SU-DHL-6 (cell line): ENCODE measurements around the gene FNDC7.

Experiments
- H2AFZ ChIP-seq: fragments of 200-600 bp; sonication (generic); 2 replicates; pipeline ENCODE4 v1.6.1; 2014; ENCODE audit warnings: low read depth, mild to moderate bottlenecking, moderate library complexity, mixed read lengths, antibody characterized with exemption, low read length; ENCODE audit not compliant: severe bottlenecking
- H3F3A ChIP-seq: fragments of 200-600 bp; shearing (Covaris generic); 2 replicates; pipeline ENCODE4 v1.6.0; 2016; ENCODE audit warnings: antibody characterized with exemption, mild to moderate bottlenecking; ENCODE audit not compliant: insufficient read depth
- H3K27ac ChIP-seq: fragments of 200-600 bp; sonication (generic); 2 replicates; pipeline ENCODE4 v1.5.1; 2016; ENCODE audit warnings: low read depth, mild to moderate bottlenecking, low read length, moderate library complexity, mixed read lengths
- H3K27me3 ChIP-seq: fragments of 200-600 bp; sonication (generic), shearing (Covaris generic); 2 replicates; pipeline ENCODE4 v1.6.0; 2014; ENCODE audit warnings: mild to moderate bottlenecking, low read length
- H3K36me3 ChIP-seq: fragments of 200-600 bp; sonication (generic); 2 replicates; pipeline ENCODE4 v1.6.1; 2014; ENCODE audit warnings: mild to moderate bottlenecking, low read length, mixed read lengths
- H3K4me2 ChIP-seq: fragments of 300-600, 200-600 bp; shearing (Covaris generic), sonication (generic); 2 replicates; pipeline ENCODE4 v1.6.0; 2014; ENCODE audit warnings: low read length, low read depth, mild to moderate bottlenecking; ENCODE audit not compliant: poor library complexity, severe bottlenecking
- H3K4me3 ChIP-seq: fragments of 200-600 bp; sonication (generic); 2 replicates; pipeline ENCODE4 v1.5.1; 2014; ENCODE audit warnings: antibody characterized with exemption, low read length, mild to moderate bottlenecking, mixed read lengths; ENCODE audit not compliant: insufficient read depth, poor library complexity, severe bottlenecking
- H3K79me2 ChIP-seq: fragments of 200-600 bp; sonication (generic); 2 replicates; pipeline ENCODE4 v1.6.1; 2014; ENCODE audit warnings: mild to moderate bottlenecking, low read length, moderate library complexity; ENCODE audit not compliant: insufficient read depth
- H3K9ac ChIP-seq: fragments of 200-600 bp; sonication (generic); 2 replicates; pipeline ENCODE4 v1.7.0; 2014; ENCODE audit warnings: mild to moderate bottlenecking, low read length
- H3K9me2 ChIP-seq: fragments of 200-600 bp; sonication (generic); replicated peaks from 2 replicates; pipeline ENCODE4 v1.6.1; 2014; ENCODE audit warnings: low read length; ENCODE audit not compliant: insufficient read depth
- H3K9me3 ChIP-seq: fragments of 200-600 bp; sonication (generic); 2 replicates; pipeline ENCODE4 v1.6.1; 2014; ENCODE audit warnings: low read length, mixed read lengths; ENCODE audit not compliant: insufficient read depth
- H4K20me1 ChIP-seq: fragments of 200-600 bp; sonication (generic); 2 replicates; pipeline ENCODE4 v1.6.1; 2014; ENCODE audit warnings: low read depth, mild to moderate bottlenecking, antibody characterized with exemption, low read length, moderate library complexity, mixed read lengths
- EZH2phosphoT487 ChIP-seq: fragments of 200-600 bp; sonication (generic), shearing (Covaris generic); conservative IDR thresholded peaks from 2 replicates; pipeline ENCODE4 v1.6.1; 2018; ENCODE audit warnings: mild to moderate bottlenecking, antibody characterized with exemption, low read length, moderate library complexity, mixed read lengths
- TF ChIP-seq, protein P1 (sequence below): fragments of 200-600 bp; sonication (generic); IDR thresholded peaks from one replicate; pipeline ENCODE4 v1.5.1; 2017; ENCODE audit warnings: antibody characterized with exemption, mild to moderate bottlenecking, low read length, moderate library complexity; ENCODE audit not compliant: insufficient read depth, poor library complexity, severe bottlenecking

Gene FNDC7

DNA sequence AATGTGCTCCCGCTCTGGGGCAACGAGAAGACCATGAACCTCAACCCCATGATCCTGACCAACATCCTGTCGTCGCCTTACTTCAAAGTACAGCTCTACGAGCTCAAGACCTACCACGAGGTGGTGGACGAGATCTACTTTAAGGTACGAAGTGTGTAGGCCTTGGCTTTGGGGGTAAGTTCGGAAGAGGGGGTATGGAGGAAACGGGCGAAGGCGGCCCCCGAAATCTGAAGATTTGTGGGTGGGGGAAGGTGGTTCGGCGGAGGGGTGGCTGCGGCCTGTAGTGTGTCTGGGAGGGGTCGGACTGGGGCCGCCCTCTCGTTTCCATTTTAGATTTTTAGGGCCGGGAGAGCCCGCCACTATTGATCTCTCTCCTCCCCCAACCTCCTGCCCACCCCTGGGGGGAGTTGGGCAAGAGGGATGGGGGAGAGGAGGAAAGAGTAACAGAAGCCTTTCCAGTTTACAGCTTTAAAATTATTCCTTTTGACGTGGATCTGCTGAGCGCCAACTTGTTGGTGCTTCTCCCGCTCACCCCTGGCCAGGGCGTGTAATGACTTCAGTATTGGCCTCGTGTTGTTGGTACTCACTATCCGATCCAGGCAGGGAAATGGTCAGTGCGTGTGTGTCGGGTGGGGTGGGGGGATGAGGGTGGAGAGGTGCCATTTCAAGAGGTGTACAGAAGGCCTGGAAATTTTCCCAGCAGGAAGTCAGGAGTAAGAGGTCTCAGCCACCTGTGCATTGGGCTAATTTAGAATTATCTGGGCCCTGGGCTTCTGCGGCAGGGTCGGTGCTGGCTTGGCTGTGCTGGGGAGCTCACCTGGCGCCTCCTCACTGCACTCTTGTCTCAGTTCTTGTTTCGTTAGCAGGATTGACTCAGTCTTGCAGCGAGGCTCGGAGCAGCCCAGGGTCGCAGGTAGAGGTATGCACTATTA, 19.7 kb upstream of the FNDC7 start:
- Histone ChIP-seq H3K4me2 (peak overlapping the region; percentile 97), H3K27me3 (no peaks in the 10 kb centered on the region), H3K27ac (peak overlapping the region; percentile 90), H3K4me3 (peak overlapping the region; percentile 98), H3K9me3 (no peaks in the 10 kb centered on the region), H3F3A (peaks cover 10% of the 10 kb centered on the region; the same call in 1 of the 2 replicates), H3K9me2 (no peaks in the 10 kb centered on the region), H4K20me1 (peaks cover 43% of the 10 kb centered on the region), H3K36me3 (peaks cover 34% of the 10 kb centered on the region), H2AFZ (peak overlapping the region; percentile 68), H3K79me2 (peaks cover 55% of the 10 kb centered on the region), H3K9ac (peak overlapping the region; percentile 73)
- no peak for TF ChIP-seq EZH2phosphoT487
- TF ChIP-seq, protein P1, sequence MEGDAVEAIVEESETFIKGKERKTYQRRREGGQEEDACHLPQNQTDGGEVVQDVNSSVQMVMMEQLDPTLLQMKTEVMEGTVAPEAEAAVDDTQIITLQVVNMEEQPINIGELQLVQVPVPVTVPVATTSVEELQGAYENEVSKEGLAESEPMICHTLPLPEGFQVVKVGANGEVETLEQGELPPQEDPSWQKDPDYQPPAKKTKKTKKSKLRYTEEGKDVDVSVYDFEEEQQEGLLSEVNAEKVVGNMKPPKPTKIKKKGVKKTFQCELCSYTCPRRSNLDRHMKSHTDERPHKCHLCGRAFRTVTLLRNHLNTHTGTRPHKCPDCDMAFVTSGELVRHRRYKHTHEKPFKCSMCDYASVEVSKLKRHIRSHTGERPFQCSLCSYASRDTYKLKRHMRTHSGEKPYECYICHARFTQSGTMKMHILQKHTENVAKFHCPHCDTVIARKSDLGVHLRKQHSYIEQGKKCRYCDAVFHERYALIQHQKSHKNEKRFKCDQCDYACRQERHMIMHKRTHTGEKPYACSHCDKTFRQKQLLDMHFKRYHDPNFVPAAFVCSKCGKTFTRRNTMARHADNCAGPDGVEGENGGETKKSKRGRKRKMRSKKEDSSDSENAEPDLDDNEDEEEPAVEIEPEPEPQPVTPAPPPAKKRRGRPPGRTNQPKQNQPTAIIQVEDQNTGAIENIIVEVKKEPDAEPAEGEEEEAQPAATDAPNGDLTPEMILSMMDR = peak; percentile 34

DNA sequence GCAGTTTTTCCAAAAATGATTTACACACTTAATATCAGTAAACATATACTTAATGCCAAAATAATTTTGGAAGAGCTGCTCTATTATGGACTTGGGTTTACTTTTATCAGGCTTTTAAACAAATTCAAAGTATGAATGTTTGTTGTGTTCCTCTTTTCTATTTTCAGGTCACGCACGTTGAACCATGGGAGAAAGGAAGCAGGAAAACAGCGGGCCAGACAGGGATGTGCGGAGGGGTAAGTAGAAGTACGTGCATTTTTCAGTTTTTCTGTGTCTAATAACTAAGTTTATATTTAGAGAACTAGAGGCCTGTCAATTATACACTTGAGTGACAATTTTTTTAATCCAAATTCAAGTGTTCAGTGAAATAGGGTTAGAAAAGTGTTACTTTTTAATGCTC, 17.2 kb upstream of the FNDC7 start:
- peaks cover 35% of the 10 kb centered on the region; the same call in 1 of the 2 replicates for H3F3A ChIP-seq
- H3K27ac ChIP-seq = no peak overlapping the region
- H3K27me3 ChIP-seq = no peaks in the 10 kb centered on the region
- no peak for TF ChIP-seq EZH2phosphoT487
- TF ChIP-seq, protein P1 = no peak
- no peak overlapping the region for H3K9ac ChIP-seq
- peaks cover 55% of the 10 kb centered on the region for H3K79me2 ChIP-seq
- no peak overlapping the region for H3K4me3 ChIP-seq
- peaks cover 44% of the 10 kb centered on the region for H4K20me1 ChIP-seq
- no peaks in the 10 kb centered on the region for H3K9me2 ChIP-seq
- H2AFZ ChIP-seq = no peak overlapping the region
- H3K36me3 ChIP-seq = peaks cover 60% of the 10 kb centered on the region
- peak overlapping the region; percentile 97 for H3K4me2 ChIP-seq
- no peaks in the 10 kb centered on the region for H3K9me3 ChIP-seq

DNA sequence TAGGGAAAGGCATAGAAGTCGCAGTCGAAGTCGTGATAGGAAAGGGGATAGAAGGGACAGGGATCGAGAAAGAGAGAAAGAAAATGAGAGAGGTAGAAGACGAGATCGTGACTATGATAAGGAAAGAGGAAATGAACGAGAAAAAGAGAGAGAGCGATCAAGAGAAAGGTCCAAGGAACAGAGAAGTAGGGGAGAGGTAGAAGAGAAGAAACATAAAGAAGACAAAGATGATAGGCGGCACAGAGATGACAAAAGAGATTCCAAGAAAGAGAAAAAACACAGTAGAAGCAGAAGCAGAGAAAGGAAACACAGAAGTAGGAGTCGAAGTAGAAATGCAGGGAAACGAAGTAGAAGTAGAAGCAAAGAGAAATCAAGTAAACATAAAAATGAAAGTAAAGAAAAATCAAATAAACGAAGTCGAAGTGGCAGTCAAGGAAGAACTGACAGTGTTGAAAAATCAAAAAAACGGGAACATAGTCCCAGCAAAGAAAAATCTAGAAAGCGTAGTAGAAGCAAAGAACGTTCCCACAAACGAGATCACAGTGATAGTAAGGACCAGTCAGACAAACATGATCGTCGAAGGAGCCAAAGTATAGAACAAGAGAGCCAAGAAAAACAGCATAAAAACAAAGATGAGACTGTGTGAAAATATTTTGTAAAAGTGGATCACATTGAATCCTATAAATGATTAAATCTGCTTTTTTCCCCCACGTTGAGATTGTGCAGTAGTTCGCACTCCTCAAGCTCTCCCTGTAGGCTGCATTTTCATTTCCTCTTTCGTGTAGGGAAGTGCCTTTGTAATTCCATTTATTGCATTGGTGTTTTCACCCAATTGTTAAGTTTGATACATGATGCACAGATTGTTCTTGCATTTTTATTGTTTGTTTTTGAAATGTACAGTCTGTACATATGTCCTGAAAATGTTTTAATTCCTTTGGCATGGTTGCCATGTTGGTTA, 13.1 kb upstream of the FNDC7 start:
- H3K79me2 ChIP-seq = peaks cover 23% of the 10 kb centered on the region
- H3K27ac ChIP-seq = no peak overlapping the region
- TF ChIP-seq EZH2phosphoT487 = no peak
- TF ChIP-seq, protein P1 = no peak
- H3K27me3 ChIP-seq = no peaks in the 10 kb centered on the region
- H3K4me3 ChIP-seq = no peak overlapping the region
- no peak overlapping the region for H2AFZ ChIP-seq
- H3K9me3 ChIP-seq = no peaks in the 10 kb centered on the region
- H4K20me1 ChIP-seq = peaks cover 32% of the 10 kb centered on the region
- no peak overlapping the region for H3K4me2 ChIP-seq
- H3K9ac ChIP-seq = no peak overlapping the region
- peaks cover 71% of the 10 kb centered on the region for H3F3A ChIP-seq
- peaks cover 67% of the 10 kb centered on the region for H3K36me3 ChIP-seq
- H3K9me2 ChIP-seq = no peaks in the 10 kb centered on the region
